GM19238 (cell line): ENCODE measurements around the gene CMTR1.
A peak's percentile ranks its signal among the peaks of the same experiment; 100 is the strongest.

Source experiments
- DNase-seq: peaks from one replicate; pipeline ENCODE4 v3.0.0; 2011; ENCODE audit warnings: low spot score; ENCODE audit not compliant: insufficient read length

CMTR1 gene

DNA sequence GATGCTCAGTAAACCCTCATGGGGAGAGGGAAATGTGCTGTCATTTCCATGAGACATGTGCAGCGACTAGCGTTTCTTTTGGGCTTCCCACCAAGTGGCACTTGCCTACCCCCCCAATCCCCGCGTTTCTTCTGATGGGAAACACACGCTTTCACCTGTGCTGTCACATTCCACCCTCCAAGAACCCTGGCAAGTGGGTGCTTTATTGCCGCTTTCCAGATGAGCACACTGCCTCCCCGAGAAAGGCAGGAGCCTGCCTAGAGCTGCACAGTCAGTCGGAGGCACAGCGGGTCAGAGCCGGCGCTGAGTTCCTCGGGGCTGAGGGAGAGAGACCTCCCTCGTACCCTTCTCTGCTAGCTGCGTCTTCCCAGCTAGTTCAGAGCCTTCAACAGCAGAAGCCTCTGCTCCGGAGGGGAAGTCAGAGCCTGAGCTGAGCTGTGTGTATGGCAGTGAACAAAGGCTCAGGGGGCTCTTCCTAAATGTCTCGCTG is 78.9 kb downstream of the CMTR1 start:
- DNase-seq: no peak

DNA sequence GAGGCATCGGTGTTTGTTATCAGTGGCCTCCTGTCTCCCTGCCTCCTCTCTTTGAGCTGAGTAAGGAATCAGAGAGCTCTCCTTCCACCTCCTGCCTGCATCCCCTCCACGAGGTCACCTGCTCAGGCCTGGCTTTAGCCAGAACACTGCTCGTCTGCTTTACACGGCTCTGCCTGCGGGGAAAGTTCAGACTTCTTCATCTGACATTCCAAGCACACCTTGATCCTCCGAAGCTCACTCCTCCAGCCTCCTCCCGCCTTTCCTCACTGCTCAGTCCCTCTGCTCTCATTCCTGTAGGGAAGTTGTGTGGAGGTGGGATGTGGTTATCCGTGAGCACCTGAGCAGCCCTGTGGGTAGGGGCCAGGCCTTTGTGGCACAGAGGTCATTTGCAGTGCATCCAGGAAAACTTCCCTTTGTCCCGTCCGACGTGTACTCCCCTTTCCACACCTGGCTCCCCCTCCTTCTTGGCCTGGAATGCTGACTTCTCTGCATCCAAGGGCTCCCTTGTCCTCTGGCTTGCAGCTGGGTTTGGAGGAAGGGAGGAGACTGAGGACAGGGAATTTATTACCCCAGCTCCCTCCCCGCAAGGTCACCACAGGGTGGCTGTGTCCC is 79.5 kb downstream of the CMTR1 start:
- no peak for DNase-seq

DNA sequence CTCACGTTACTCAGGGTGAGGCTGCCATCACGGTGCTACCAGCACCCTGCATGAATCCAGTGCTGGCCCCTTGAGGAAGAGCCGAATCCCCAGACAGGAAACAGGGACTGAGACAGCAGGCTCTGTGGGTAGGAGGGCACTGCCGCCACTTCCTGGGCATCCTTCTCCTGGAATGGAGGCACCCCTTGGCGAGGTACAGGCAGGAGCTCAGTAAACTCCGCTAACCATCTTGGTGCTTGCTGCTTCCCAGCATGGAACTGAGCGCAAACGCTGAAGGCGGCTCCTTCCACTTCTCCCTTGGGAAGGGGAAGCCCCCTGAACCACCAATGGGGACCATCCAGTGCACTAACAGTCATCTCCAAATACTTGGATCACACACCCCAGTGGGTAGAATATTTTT is 80.1 kb downstream of the CMTR1 start:
- DNase-seq: no peak

DNA sequence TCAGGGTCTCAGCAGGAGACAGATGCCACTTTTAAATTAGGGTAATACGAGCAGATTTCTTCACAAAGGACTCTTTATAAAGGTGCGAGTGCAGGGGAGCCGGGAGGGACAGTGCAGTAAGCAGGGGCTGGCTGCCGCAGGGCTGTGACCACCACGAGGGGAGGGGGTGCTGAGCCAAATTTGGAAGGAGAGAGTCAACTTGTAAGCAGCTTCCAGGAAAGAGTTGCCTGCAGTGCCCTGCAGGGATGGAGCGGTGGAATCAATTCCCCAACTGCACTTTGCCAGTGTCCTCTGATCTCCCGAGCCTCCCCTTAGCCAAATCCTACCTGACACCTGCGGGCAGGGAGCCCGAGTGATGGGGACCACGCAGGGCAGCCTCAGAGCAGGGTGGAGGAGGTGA is 80.6 kb downstream of the CMTR1 start:
- DNase-seq: no peak

DNA sequence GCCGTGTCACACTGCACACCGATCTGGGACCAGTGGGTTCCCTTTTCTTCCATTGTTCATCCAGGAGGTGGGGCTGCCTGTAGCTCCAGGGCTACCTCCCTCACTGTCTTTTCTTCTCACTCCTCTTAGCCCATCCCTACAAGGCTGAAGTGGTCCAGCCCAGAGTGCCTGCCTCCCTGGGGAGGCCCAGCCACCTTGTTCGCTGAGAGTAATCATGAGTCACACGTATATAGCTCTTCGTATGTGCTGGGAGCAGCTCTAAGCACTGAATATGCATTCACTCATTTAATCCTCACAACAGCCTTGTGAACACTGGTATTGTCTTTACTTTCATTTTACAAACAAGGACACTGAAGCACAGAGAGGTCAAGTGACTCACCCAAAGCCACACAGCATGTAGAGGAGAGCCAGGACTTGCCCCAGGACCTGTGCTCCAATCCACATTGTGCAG is 81.3 kb downstream of the CMTR1 start:
- DNase-seq: no peak

DNA sequence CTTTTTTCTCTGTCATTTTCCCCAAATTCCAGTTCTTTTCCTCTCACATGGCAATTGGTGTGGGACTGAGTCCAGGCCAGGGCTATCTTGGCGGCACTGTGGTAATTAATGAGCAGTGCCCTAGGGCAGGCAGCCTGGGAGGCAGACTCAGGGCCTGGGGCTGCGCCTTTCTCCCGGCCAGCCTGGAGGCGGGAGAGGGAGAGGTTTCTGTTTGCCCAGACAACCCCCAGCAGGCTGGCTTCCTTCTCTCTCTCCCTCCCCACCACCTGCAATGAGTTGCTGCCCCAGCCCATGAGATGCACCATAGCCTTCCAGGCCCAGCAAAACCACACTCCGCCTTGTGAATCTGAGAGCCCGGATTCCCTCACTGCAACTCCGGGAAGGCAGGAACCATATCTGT is 81.8 kb downstream of the CMTR1 start:
- DNase-seq: no peak

DNA sequence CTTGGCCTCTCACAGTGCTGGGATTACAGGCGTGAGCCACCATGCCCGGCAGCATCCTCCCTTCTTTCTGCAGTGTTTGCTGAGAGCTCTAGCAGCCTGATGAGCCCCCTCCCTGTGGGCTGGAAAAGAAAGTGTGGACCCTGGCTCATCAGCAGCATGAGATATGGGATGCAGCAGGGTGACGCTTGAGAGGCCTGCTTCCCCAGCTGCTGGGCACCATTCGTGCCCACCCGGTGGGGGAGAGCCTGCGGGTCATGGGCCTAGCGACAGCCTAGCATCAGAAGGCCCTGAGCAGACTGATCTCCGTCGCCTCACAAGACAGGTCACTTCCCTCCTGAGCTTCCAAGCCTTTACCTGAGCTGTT is 82.7 kb downstream of the CMTR1 start:
- no peak for DNase-seq

DNA sequence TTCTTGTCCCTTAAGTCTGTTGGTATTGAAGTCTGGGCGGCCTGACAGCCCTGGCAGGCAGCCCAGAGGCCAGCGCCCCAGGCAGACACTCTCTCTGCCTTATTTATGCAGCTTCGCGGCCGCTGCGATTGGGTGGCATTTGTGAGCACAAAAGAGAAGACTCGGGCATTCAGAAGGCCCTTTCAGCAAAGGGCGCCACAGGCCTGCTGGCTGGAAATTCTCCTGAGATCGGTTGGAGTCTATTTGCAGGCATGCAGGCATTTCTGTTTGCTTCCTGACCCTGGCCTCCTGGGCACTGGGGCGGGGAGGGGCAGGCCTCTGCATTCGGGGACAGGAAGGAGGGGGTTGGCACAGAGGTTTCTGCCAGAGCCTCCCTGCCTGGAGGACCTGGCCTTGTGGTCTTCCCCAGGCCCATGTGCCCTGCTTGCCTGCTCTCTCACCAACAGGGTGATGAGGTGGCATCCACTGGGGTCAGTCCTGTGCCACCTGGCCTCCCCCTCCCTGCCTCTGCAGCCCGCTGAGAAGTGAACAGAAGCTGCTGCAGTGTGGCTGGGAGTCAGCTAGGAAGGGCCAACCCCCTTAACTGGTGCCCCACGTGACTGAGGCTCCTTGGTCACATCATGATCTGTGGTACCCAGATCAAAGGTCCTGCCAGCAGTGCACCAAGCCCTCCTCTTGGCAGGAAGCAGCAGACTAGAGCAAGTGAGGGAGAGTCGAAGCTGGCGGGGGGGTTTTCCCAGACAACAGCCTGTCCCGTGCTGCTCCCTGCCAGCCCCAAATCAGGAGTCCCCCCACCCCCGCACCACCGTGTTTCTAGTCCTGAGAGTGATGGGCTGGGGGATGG is 83.3 kb downstream of the CMTR1 start:
- DNase-seq: peak; percentile 82

DNA sequence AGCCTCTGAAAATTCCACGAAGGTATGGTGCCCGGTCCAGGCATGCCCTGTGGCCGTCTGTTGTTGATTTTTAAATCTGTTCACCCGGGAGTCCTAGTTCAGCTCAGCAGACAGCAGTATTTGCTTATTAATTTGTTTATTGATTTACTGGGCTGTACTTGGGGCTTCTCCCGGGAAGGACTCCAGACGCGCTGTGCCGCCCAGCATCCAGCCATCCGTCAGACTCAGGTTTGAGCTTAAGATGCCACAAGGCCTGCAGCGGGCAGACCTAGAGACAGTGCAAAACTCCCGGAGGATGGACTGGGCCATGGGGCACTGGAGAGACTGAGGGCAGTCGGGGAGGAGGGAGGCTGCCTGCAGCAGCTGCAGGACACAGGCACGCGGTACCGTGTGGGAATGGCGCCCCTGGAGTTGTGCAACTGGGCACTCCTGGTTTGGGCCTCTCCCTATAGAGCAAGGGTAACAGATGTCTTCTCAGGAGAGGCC is 83.9 kb downstream of the CMTR1 start:
- no peak for DNase-seq

DNA sequence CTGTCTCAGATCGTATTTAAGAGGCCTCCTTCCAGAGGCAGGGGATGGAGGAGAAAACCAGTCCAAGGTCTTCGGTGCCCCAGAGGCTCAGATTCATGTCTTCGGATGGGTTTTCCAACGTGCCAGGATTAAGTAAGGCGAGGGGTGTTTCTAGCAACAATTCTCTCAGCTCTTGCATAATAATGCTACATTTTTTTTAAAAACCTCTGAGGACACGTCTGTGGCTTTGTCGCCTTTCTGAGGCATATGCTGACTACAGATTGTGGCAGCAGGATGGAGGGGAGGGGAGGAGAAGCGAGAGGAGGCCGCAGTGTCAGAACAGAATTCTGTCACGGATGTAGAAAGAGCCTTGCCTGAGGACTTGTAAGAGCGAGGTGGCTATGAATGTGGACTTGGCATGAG is 84.4 kb downstream of the CMTR1 start:
- DNase-seq: no peak

DNA sequence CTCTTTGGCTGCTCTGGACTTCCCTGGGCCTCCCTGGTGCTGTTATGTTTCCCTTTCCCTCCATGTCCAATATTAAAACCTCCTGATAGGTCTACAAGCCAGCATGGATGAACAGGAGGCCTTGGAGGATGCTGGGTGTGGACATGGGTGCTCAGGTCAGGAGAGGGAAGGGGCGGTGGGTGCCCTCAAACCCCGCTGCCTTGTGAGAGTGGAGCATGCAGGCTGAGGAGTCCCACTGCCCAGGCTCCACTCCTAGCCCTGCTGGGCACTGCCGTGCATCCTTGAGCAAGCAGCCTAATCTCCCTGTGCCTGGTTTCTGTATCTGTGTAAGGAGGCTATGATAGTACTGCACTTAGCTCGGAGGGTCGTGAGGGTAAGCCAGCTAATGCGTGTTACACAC is 85.1 kb downstream of the CMTR1 start:
- DNase-seq: no peak

DNA sequence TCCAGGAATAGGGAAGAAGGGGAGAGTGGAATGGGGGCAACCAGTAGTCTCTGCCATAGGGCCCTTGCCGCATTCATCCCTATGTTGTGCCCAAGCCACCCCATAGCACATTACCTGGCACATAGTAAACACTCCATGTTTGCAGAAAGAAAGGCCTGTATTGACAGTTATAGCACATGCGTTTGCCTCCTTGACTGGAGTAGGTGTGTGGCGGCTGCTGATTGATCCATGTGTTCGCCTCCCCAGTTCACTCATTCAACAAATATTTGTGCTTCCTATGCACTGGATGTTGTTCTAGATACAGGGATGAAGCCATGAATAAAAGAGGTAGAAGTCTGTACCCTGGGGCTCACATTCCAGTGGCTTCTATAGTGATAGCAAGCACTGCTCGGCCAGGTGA is 86.4 kb downstream of the CMTR1 start:
- no peak for DNase-seq

DNA sequence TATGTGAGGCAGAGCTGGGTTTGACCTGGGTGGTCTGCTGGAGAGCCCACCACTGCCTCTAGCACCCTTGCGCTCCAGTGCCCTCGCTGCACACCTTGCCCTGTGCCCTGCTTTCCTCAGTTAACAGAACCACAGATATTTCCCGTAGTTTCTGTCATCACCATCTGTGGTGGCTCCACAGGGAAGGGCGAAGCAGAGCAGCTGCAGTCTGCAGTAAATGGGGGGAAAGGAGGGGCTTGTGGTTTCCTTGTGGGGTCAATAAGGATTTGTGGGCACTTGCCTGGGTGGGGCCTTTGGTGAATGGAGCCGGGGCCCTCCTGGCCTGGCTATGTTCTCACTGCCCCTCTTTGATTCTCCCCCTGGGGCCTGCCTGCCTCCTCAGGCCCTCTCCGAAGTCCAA is 87.9 kb downstream of the CMTR1 start:
- DNase-seq: no peak

DNA sequence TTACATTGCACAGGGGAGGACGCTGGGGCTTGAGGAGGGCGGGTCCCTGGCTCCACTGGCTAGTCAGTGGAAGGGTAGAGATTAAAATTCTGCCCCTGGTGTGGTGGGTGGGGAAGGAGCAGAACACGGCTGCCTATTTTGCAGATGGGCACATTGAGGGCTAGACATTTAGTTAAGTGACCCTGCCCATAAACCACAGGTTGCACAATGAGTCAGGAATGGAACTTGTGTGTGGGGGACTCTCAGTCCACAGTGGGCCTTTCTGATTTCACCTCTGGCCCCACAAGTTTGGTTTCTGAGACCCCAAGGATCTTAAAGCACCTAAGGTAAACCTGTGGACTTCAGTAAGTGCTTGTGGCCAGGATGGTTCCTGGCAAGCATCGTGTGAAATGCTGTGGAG is 88.7 kb downstream of the CMTR1 start:
- no peak for DNase-seq

DNA sequence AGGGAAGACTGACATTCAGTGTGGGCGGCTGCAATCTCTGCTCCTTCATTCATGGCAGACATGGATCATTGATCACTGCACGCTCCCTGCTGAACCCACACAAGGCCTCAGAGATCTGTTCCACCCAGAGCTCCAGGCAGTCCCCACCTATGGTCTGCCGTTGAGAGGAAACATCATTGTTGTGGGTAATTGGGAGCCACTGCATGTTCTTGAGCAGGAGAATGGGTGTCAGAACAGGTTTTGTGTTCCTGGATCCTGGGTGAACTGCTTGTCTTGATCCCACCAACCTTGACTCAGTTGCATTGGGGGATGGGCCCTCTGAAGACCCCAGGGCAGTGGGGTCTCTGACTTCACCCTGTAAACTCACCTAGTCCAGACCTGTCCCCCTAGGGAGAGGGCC is 89.8 kb downstream of the CMTR1 start:
- no peak for DNase-seq

DNA sequence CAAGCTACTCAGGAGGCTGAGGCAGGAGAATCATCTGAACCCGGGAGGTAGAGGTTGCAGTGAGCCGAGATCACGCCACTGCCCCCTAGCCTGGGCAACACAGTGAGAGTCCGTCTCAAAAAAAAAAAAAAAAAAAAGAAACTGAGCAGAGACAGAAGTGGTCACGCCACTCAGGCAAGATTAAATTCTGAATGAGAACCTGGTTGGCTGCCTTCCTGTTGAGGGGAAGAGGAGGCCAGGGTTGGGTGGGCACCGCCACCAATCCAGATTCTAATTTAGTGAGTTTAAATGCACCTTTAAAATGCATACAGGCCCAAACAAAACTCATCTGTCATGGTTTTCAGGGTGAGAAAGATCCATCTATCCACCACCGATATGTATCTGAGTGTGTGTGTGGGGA is 90.4 kb downstream of the CMTR1 start:
- no peak for DNase-seq

DNA sequence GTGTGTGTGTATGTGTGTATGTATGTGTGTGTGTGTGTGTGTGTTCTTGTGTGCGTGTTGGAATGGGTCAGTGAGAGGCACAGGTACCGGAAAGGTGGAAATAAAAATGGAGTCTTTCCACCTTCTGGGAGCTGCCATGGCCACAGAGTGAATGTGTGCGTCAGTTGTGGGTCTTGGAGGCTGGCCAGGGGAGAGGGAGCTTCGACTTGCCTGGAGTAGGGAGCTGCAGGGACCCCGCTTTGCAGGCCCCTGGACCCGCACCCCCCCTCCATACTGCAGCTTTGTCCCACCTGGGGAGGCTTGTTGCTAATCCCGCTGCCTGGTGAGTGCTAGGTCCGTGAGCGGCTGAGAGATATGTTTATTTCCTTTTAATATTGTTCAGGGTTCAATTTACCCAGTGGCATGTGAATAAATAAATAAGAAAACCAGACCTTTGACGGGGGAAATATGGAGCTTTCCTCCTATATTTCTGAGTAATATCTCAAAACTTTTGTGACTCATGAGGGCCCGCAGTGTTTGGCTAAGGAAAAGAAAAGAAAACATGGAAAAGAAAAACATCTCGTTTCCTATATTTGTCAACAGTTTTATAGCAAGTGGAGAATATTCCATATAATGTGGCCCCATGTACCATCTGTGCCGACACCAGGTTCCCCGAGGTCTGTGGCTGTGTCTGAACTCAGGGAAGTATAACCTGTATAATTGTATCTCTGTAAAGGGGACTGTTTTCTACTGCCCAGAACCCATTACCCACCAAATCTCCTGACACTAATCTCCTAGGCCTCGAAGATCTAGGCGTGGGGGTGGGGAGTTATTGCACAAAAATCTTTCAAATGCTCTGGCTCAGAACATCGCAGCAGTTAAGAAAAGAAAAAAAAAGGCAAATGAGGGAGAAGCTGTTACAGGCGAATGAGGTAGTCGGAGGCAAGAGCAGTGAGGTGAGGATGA is 91.3 kb downstream of the CMTR1 start:
- DNase-seq: no peak

DNA sequence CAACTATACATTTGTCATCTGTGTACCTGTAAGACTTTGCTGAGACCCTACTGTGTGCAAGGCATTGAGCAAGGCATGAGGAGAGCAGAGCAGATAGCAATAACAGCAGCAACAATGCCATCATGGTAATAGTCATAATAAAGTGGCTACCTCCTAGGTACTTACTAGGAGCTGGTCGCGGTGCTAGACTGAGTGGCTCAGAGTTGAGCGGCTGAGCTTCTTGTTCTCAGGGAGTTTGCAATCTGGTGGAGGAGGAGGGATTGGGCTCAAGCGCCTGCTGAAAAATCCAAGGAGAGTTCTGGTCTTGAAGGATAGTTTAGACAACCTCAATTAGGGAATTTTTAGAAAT is 91.9 kb downstream of the CMTR1 start:
- no peak for DNase-seq

DNA sequence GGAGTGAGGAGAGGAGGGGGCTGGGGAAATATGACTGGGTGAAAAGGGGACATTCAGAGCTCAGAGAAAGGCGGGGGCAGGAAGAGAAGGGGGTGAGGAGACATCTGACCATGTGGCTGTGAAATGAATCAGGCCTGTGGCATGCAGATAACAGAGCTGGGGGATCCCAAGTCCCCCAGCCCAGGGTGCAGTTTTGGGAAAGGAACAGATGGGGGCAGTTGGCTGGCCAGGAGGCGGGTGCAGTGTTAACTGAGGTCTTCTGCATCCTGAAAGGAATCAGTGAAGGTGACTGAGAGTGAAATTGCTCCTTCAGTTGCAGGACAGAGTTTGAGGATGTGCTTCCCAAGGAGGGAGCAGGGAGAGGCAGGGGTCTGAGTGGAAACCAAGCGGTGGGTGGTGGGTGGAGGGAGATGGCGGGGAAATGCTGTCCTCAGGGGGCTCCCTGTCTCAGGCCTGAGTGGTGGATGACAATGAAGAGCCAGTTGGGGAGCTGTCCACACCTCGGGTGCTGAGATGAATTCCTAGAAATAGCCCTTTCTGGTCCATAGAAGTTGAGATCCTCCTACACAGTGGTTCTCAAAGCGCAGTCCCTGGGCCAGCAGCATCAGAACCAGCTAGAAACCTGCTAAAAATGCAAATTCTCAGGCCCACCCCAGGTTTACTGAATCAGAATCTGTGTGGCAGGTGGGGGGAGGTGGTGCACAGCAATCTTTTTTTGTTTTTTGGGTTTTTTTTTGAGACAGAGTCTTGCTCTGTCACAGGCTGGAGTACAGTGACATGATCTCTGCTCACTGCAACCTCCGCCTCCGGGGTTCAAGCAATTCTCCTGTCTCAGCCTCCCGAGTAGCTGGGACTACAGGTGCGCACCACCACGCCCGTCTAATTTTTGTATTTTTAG is 92.7 kb downstream of the CMTR1 start:
- no peak for DNase-seq

DNA sequence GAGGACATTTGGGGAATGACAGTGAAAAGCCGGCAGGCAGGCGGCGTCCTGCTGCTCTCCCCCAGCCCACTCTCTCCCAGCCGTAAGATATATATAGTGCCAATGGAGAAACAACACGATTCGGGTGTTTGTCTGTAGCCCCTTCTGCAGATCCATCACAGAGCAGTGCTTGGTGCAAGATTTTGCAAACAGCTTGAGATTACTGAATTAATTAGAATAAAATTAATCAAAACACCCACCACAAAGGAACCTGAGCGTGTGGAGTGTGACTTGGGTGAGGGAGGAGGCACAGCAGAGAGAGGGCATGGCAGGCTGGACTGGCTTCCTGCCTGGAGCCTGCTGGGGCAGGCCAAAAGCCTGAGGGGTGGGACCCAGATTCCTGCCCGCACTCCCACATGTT is 95.5 kb downstream of the CMTR1 start:
- no peak for DNase-seq

DNA sequence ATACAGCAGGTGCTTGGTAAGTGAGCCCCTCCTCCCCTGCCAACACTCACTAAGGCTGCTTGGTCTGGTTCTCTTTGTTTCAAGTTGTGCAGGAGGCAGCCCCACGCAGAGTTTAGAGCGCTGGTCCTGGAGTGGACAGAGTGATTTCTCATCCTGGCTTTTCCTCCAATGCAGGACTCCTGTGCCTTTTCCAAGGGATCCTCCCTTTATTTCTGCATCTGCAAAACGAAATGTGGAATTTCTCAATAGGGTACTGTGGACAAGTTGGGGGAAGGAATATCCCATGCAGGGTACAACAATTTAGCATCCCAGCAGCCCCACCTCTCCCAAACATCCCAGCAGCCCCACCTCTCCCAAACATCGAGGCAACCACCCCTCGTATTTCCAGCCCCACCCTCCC is 97.3 kb downstream of the CMTR1 start:
- DNase-seq: no peak
